WI38 (cell line): ENCODE results near the gene ANKRD13C.
A peak's percentile ranks its signal among the peaks of the same experiment; 100 is the strongest.
"Not testable (repeated sequence)": the region's sequence is repeated elsewhere in the genome, so short reads cannot be mapped to it uniquely, and the experiment has no call there.

Source experiments
- H3K4me3 ChIP-seq: 2 replicates; pipeline ENCODE4 v1.5.1; 2011; ENCODE audit warnings: low read depth, mild to moderate bottlenecking, control low read depth, low read length
- TF ChIP-seq, protein P1 (sequence below): IDR thresholded peaks from 2 replicates; pipeline ENCODE4 v1.5.1; 2012; ENCODE audit warnings: low read depth, mild to moderate bottlenecking, control low read depth, low read length

Gene ANKRD13C

GRCh38 chr1:70355920-70356319, 1.4 kb upstream of the ANKRD13C start:
- H3K4me3 ChIP-seq = no peak overlapping the region
- TF ChIP-seq, protein P1, sequence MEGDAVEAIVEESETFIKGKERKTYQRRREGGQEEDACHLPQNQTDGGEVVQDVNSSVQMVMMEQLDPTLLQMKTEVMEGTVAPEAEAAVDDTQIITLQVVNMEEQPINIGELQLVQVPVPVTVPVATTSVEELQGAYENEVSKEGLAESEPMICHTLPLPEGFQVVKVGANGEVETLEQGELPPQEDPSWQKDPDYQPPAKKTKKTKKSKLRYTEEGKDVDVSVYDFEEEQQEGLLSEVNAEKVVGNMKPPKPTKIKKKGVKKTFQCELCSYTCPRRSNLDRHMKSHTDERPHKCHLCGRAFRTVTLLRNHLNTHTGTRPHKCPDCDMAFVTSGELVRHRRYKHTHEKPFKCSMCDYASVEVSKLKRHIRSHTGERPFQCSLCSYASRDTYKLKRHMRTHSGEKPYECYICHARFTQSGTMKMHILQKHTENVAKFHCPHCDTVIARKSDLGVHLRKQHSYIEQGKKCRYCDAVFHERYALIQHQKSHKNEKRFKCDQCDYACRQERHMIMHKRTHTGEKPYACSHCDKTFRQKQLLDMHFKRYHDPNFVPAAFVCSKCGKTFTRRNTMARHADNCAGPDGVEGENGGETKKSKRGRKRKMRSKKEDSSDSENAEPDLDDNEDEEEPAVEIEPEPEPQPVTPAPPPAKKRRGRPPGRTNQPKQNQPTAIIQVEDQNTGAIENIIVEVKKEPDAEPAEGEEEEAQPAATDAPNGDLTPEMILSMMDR = no peak

DNA sequence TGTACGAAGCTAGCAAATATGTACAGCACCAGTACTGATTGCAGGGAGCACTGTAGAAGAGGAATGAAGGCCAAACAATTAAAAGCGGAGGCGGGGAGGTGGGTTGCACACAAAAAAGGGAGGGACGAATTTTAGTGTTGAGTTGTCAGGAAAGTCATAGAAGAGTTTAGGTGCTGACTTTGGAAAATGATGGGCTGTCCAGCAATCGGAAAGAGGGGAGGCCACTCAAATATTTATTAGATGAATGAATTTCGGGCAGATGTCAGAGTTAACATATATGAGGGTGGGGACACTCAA, 537 bp upstream of the ANKRD13C start:
- TF ChIP-seq, protein P1 = no peak
- H3K4me3 ChIP-seq = peak overlapping the region; percentile 90

GRCh38 chr1:70353601-70354331, 756 bp downstream of the ANKRD13C start:
- TF ChIP-seq, protein P1 = no peak
- peak overlapping the region; percentile 90 for H3K4me3 ChIP-seq

GRCh38 chr1:70353044-70353443, 1.5 kb downstream of the ANKRD13C start:
- peak overlapping the region; percentile 90 for H3K4me3 ChIP-seq
- TF ChIP-seq, protein P1 = no peak

GRCh38 chr1:70349799-70350198, 4.7 kb downstream of the ANKRD13C start:
- H3K4me3 ChIP-seq = not testable (repeated sequence)

- TF ChIP-seq, protein P1 = no peak
- H3K4me3 ChIP-seq = no peak overlapping the region
Measured at GRCh38 chr1:70348399-70349165, 5.9 kb downstream of the ANKRD13C start.

DNA sequence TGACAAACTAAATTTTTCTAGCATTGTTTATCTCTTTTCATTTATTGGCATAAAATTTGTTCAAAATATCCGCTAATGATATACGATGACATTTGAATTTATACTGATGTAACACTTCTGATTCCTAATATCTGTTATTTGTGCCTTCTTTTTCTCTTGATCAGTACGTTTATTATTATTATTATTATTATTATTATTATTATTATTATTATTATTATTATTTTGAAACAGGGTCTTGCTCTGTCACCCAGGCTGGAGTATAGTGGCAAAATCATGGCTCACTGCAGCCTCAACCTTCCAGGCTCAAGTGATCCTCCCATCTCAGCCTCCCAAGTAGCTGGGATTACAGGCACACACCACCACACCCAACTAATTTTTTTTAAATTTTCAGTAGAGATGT, 14.9 kb downstream of the ANKRD13C start:
- not testable (repeated sequence) for H3K4me3 ChIP-seq

GRCh38 chr1:70336050-70336449, 18.5 kb downstream of the ANKRD13C start:
- H3K4me3 ChIP-seq = no peak overlapping the region
- TF ChIP-seq, protein P1 = no peak
